Parathyroid adenoma (tissue), 2 donors: Measurements from ENCODE around the gene HNRNPF.
"Not testable (repeated sequence)": the region's sequence is repeated elsewhere in the genome, so short reads cannot be mapped to it uniquely, and the experiment has no call there.

Experiments used
- H2AFZ ChIP-seq: fragments of 300-600 bp; sonication (generic); one replicate; pipeline ENCODE4 v1.7.0; 2017; ENCODE audit warnings: antibody characterized with exemption, mild to moderate bottlenecking
- H3K27ac ChIP-seq: fragments of 300-600 bp; sonication (generic); one replicate; pipeline ENCODE4 v1.7.0; 2017
- H3K27me3 ChIP-seq: fragments of 300-600 bp; sonication (generic); one replicate; pipeline ENCODE4 v1.7.0; 2017; ENCODE audit warnings: low read length; ENCODE audit not compliant: control insufficient read depth, insufficient read depth
- H3K36me3 ChIP-seq: fragments of 300-600 bp; sonication (generic); one replicate; pipeline ENCODE4 v1.7.0; 2017; ENCODE audit warnings: low read length; ENCODE audit not compliant: control insufficient read depth, insufficient read depth
- H3K4me1 ChIP-seq: fragments of 300-600 bp; sonication (generic); one replicate; pipeline ENCODE4 v1.7.0; 2017; ENCODE audit warnings: control low read depth
- H3K4me2 ChIP-seq: fragments of 300-600 bp; sonication (generic); one replicate; pipeline ENCODE4 v1.7.0; 2017; ENCODE audit warnings: low read length
- H3K4me3 ChIP-seq: fragments of 300-600 bp; sonication (generic); one replicate; pipeline ENCODE4 v1.7.0; 2017; ENCODE audit warnings: low read depth, low read length
- H3K79me2 ChIP-seq: fragments of 300-600 bp; sonication (generic); one replicate; pipeline ENCODE4 v1.7.0; 2017; ENCODE audit warnings: control low read depth
- H3K9ac ChIP-seq: fragments of 300-600 bp; sonication (generic); one replicate; pipeline ENCODE4 v1.7.0; 2017; ENCODE audit warnings: mild to moderate bottlenecking
- H3K9me3 ChIP-seq: fragments of 300-600 bp; sonication (generic); one replicate; pipeline ENCODE4 v1.7.0; 2017; ENCODE audit warnings: low read length; ENCODE audit not compliant: control insufficient read depth
- TF ChIP-seq, protein P1 (sequence below): fragments of 300-600 bp; sonication (generic); IDR thresholded peaks from one replicate; pipeline ENCODE4 v1.7.0; 2017; ENCODE audit warnings: antibody characterized with exemption, mild to moderate bottlenecking
- donor health status: primary hyperparathyroidism.

The HNRNPF gene

DNA sequence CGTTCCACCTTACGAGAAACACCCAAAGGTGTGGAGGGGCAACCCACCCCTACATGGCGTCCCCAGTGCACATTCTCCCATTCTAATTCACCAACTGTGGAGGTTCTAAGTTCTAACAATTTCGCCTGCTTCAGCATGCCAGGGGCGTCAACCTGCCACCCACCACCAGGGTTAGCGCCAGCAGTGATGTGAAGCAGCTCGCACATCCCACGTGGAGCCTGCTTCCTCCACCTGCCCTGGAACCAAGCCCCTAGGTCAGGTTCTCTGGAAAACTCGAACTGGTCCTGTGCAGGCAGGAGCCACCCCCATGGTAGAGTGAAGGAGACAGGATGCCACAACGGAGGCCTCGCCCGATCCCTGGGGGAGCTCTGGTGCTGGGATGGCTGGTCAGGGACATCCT is 70.9 kb downstream of the HNRNPF start:
- H3K79me2 ChIP-seq: no peaks in the 10 kb centered on the region
- TF ChIP-seq, protein P1, sequence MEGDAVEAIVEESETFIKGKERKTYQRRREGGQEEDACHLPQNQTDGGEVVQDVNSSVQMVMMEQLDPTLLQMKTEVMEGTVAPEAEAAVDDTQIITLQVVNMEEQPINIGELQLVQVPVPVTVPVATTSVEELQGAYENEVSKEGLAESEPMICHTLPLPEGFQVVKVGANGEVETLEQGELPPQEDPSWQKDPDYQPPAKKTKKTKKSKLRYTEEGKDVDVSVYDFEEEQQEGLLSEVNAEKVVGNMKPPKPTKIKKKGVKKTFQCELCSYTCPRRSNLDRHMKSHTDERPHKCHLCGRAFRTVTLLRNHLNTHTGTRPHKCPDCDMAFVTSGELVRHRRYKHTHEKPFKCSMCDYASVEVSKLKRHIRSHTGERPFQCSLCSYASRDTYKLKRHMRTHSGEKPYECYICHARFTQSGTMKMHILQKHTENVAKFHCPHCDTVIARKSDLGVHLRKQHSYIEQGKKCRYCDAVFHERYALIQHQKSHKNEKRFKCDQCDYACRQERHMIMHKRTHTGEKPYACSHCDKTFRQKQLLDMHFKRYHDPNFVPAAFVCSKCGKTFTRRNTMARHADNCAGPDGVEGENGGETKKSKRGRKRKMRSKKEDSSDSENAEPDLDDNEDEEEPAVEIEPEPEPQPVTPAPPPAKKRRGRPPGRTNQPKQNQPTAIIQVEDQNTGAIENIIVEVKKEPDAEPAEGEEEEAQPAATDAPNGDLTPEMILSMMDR: no peak
- H3K9ac ChIP-seq: no peak overlapping the region
- no peaks in the 10 kb centered on the region for H3K4me1 ChIP-seq
- no peak overlapping the region for H3K4me3 ChIP-seq
- no peaks in the 10 kb centered on the region for H3K27me3 ChIP-seq
- H3K27ac ChIP-seq: no peak overlapping the region
- H3K36me3 ChIP-seq: no peaks in the 10 kb centered on the region
- H2AFZ ChIP-seq: no peak overlapping the region
- H3K4me2 ChIP-seq: no peak overlapping the region
- H3K9me3 ChIP-seq: no peaks in the 10 kb centered on the region

DNA sequence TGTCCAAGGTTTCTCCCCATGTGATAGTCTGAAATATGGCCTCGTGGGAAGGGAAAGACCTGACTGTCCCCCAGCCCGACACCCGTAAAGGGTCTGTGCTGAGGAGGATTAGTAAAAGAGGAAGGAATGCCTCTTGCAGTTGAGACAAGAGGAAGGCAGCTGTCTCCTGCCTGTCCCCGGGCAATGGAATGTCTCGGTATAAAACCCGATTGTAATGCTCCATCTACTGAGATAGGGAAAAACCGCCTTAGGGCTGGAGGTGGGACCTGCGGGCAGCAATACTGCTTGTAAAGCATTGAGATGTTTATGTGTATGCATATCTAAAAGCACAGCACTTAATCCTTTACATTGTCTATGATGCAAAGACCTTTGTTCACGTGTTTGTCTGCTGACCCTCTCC is 71.5 kb downstream of the HNRNPF start:
- not testable (repeated sequence) for H2AFZ ChIP-seq, H3K9me3 ChIP-seq, H3K27me3 ChIP-seq, H3K36me3 ChIP-seq, H3K4me3 ChIP-seq, H3K4me2 ChIP-seq, H3K4me1 ChIP-seq, H3K27ac ChIP-seq, H3K9ac ChIP-seq, H3K79me2 ChIP-seq

DNA sequence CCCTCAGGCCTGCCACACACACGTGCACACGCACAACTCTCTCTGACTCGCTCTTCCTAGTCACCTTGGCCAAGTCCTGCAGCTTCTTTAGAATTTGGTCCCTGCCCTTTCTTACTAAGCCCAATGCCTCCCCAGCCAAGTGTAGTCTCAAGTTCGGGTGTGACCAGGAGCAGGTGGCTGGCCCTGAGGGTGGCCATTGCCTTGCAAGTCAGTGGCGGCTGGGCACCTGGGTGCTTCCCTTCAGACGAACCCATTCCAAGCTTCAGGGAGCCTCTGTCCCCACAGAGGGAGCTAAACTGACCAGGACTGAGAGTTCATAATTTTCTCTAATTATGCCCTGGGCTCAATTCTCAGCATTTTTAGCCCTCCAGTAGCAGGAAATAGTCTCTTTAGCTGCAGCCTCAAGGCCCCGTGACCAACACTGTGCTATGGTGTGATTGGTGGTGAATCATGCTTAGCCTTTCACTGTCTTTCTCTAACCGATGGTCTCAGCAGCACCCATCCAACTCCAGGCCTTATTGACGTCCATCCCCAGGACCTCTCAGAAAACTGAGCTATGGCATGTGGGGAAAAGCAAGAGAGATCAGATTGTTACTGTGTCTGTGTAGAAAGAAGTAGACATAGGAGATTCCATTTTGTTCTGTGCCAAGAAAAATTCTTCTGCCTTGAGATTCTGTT is 72.2 kb downstream of the HNRNPF start:
- Histone ChIP-seq H2AFZ (no peak overlapping the region), H3K27ac (no peak overlapping the region), H3K9ac (no peak overlapping the region), H3K27me3 (no peaks in the 10 kb centered on the region), H3K9me3 (no peaks in the 10 kb centered on the region), H3K4me3 (no peak overlapping the region), H3K36me3 (no peaks in the 10 kb centered on the region), H3K79me2 (no peaks in the 10 kb centered on the region), H3K4me2 (no peak overlapping the region), H3K4me1 (no peaks in the 10 kb centered on the region)
- TF ChIP-seq, protein P1: no peak

DNA sequence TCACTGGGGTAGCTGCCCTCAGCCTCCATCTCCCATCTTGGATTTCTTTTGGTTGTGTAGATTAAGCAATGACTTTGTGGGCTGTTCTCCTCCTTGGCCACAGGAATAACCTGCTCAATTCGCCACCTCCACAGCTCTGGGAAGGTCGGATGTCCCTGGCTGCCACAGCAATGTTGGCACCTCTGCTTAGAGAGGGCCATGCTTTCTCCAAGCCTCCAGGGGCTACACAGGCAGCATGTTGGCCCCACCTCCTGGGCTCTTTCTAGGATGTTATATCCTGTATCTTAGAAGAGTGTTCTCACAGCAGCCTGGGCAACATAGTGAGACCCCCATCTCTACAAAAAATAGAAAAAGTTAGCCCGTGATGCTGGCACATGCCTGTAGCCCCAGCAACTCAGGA is 72.9 kb downstream of the HNRNPF start:
- Histone ChIP-seq H3K9ac (no peak overlapping the region), H3K79me2 (no peaks in the 10 kb centered on the region), H3K4me1 (no peaks in the 10 kb centered on the region), H3K4me2 (no peak overlapping the region), H3K27ac (no peak overlapping the region), H3K4me3 (no peak overlapping the region), H2AFZ (no peak overlapping the region), H3K27me3 (no peaks in the 10 kb centered on the region), H3K9me3 (no peaks in the 10 kb centered on the region), H3K36me3 (no peaks in the 10 kb centered on the region)
- TF ChIP-seq, protein P1: no peak
